PC-9 (cell line): ENCODE results near the gene CIP2A.

Source experiments
- EZH2 ChIP-seq: fragments of 200-600 bp; sonication (generic); IDR thresholded peaks from 2 replicates; pipeline ENCODE4 v1.8.0; 2017; ENCODE audit warnings: antibody characterized with exemption, low read depth
- TF ChIP-seq, protein P1 (sequence below): fragments of 200-600 bp; sonication (generic); conservative IDR thresholded peaks from 2 replicates; pipeline ENCODE4 v1.6.1; 2017; ENCODE audit warnings: mixed run types, antibody characterized with exemption, mild to moderate bottlenecking, moderate library complexity

DNA sequence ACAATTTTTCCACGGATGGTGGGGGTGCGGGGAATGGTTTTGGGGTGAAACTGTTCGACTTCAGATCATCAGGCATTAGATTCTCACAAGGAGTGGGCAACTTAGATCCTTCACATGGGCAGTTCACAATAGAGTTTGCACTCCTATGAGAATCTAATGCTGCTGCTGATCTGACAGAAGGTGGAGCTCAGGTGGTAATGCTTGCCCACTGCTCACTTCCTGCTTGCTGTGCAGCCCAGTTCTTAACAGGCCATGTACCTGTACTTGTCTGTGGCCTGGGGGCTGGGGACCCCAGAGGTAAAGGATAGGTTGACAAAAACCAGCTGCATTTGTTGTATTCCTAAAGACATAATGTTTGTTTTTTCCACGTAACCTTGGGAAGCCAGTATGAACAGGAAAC, 16.3 kb upstream of the CIP2A start:
- TF ChIP-seq EZH2: no peak
- TF ChIP-seq, protein P1, sequence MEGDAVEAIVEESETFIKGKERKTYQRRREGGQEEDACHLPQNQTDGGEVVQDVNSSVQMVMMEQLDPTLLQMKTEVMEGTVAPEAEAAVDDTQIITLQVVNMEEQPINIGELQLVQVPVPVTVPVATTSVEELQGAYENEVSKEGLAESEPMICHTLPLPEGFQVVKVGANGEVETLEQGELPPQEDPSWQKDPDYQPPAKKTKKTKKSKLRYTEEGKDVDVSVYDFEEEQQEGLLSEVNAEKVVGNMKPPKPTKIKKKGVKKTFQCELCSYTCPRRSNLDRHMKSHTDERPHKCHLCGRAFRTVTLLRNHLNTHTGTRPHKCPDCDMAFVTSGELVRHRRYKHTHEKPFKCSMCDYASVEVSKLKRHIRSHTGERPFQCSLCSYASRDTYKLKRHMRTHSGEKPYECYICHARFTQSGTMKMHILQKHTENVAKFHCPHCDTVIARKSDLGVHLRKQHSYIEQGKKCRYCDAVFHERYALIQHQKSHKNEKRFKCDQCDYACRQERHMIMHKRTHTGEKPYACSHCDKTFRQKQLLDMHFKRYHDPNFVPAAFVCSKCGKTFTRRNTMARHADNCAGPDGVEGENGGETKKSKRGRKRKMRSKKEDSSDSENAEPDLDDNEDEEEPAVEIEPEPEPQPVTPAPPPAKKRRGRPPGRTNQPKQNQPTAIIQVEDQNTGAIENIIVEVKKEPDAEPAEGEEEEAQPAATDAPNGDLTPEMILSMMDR: no peak
